22Rv1 (cell line): ENCODE data around the gene CTNNA3.

Experiments used
- H3K27ac ChIP-seq: fragments of 450-650 bp; 2 replicates; pipeline ENCODE4 v1.5.1; 2017
- CTCF ChIP-seq: fragments of 450-650 bp; IDR thresholded peaks from 2 replicates; pipeline ENCODE4 v1.5.1; 2017; ENCODE audit warnings: mild to moderate bottlenecking
- ZFX ChIP-seq: fragments of 450-650 bp; IDR thresholded peaks from 2 replicates; pipeline ENCODE4 v1.6.1; 2017; ENCODE audit warnings: antibody characterized with exemption, borderline replicate concordance

CTNNA3 gene

GRCh38 chr10:66244953-66245352 is 1451.0 kb downstream of the CTNNA3 start:
- H3K27ac ChIP-seq, result no peak overlapping the region

GRCh38 chr10:66242885-66243284 is 1453.1 kb downstream of the CTNNA3 start:
- H3K27ac ChIP-seq, result no peak overlapping the region
- TF ChIP-seq ZFX (no peak), CTCF (no peak)

More at GRCh38 chr10:66244953-66245352, 1451.0 kb downstream of the CTNNA3 start:
- TF ChIP-seq ZFX, result no peak
- no peak for TF ChIP-seq CTCF

- H3K27ac ChIP-seq, result no peak overlapping the region
- TF ChIP-seq CTCF (no peak), ZFX (no peak)
Observed at GRCh38 chr10:66239062-66239461, 1456.9 kb downstream of the CTNNA3 start.

- H3K27ac ChIP-seq, result no peak overlapping the region
- no peak for TF ChIP-seq ZFX
- no peak for TF ChIP-seq CTCF
Observed at GRCh38 chr10:66238343-66238742, 1457.7 kb downstream of the CTNNA3 start.

GRCh38 chr10:66234872-66235271 is 1461.1 kb downstream of the CTNNA3 start:
- TF ChIP-seq ZFX (no peak), CTCF (no peak)
- no peak overlapping the region for H3K27ac ChIP-seq

GRCh38 chr10:66228887-66229286 is 1467.1 kb downstream of the CTNNA3 start:
- H3K27ac ChIP-seq, result no peak overlapping the region
- TF ChIP-seq ZFX (no peak), CTCF (no peak)

- TF ChIP-seq CTCF, result no peak
- TF ChIP-seq ZFX, result no peak
- no peak overlapping the region for H3K27ac ChIP-seq
Observed at GRCh38 chr10:66223656-66224055, 1472.3 kb downstream of the CTNNA3 start.
